Vagina (tissue), 2 donors: Measurements from ENCODE around the gene NPC1L1.

ENCODE experiments used
- POLR2A ChIP-seq, 2 donors: fragments of 450-650 bp; IDR thresholded peaks; one replicate each; pipeline ENCODE4 v1.6.1; 2017; ENCODE audit warnings: antibody characterized with exemption in 2 of 2, mild to moderate bottlenecking in 2 of 2, moderate library complexity in 2 of 2
- TF ChIP-seq, protein P1 (sequence below), 3 experiments: fragments of 450-650 bp in 2 of 3; fragments of 200-600 bp in 1 of 3; sonication (generic) in 1 of 3; IDR thresholded peaks; one replicate each; pipeline ENCODE4 v1.5.1; 2017 to 2019; ENCODE audit warnings: antibody characterized with exemption in 3 of 3, mild to moderate bottlenecking in 2 of 3, moderate library complexity in 2 of 3

DNA sequence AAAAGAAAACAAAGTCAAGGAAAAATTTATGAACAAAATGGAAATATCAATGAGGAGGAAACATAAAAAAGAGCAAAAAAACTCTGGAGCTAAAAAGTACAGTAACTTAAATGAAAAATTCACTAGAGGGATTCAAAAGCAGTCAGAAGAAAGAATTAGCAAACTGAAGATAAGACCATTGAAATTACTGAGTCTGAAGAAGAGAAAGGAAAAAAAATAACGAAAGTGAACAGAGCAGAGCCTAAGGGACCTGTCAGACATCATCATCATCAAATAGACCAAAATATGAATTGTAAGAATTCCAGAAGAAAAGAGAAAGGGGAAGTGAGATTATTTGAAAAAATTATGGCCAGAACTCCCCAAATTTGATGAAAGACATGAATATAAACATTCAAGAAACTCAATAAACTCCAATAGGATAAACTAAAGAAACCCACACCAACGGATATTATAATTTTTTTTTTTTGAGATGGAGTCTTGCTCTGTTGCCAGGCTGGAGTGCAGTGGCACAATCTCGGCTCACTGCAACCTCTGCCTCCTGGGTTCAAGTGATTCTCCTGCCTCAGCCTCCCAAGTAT lies 16.2 kb downstream of the NPC1L1 start:
- TF ChIP-seq, protein P1, sequence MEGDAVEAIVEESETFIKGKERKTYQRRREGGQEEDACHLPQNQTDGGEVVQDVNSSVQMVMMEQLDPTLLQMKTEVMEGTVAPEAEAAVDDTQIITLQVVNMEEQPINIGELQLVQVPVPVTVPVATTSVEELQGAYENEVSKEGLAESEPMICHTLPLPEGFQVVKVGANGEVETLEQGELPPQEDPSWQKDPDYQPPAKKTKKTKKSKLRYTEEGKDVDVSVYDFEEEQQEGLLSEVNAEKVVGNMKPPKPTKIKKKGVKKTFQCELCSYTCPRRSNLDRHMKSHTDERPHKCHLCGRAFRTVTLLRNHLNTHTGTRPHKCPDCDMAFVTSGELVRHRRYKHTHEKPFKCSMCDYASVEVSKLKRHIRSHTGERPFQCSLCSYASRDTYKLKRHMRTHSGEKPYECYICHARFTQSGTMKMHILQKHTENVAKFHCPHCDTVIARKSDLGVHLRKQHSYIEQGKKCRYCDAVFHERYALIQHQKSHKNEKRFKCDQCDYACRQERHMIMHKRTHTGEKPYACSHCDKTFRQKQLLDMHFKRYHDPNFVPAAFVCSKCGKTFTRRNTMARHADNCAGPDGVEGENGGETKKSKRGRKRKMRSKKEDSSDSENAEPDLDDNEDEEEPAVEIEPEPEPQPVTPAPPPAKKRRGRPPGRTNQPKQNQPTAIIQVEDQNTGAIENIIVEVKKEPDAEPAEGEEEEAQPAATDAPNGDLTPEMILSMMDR (IDR thresholded peaks at IDR 0.05): no peak
- no peak for TF ChIP-seq POLR2A (IDR thresholded peaks at IDR 0.05)
